T47D (cell line): ENCODE data around the gene MILR1.
"Not testable (repeated sequence)": the region's sequence is repeated elsewhere in the genome, so short reads cannot be mapped to it uniquely, and the experiment has no call there.

Experiments used
- DNase-seq, 2 experiments: peaks; one replicate each; pipeline versions ENCODE4 v3.0.0 to v3.0.0-alpha.2; 2011 to 2012; ENCODE audit warnings: low read depth in 1 of 2, low spot score in 1 of 2
- JUND ChIP-seq: IDR thresholded peaks from 2 replicates; pipeline ENCODE4 v1.6.1; 2012; ENCODE audit warnings: low read depth
- in situ Hi-C: cut with HindIII; loops from 2 replicates; pipeline ENCODE4 v1.10.0; 2016; ENCODE audit warnings: low sequenced_read_pairs, low pct_unique_long_range_greater_than_20kb

Gene MILR1

GRCh38 chr17:64439956-64440355 lies 9.0 kb upstream of the MILR1 start:
- DNase-seq, result no peak
- in situ Hi-C loops, result no loop called here
- no peak for TF ChIP-seq JUND

DNA sequence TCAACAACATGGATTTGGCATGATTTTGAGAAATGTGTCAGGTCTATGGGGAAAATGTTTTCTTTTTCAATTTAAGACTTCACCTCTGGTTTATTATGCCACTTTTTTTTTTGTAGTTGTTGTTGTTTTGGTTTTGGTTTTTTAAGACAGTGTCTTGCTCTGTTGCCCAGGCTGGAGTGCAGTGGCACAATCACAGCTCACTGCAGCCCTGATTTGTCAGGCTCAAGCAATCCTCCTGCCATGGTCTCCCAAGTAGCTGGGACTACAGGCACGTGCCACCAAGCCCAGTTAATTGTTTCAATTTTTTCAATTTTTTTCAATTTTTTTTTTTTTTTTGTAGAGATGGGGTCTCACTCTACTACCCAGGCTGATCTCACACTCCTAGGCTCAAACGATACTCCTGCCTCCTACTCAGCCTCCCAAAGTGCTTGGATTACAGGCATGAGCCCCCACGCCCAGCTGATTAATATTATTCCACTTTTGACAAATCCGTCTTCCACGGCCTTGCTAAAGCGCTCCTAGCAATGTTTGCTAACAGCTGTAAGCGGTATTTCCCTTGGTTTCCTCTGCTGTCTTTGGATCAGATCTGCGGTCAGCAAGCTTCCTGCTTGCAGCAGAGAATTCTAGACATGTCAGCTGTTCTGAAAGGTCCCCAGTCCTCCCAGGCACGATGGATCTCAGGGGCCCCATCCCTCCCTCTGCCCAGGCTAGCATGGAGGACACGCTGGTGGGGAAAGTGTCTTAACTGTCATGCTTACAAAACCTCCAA lies 7.0 kb upstream of the MILR1 start:
- in situ Hi-C loops, result no loop called here
- peak in 1 of 2 experiments; percentile 54 for DNase-seq
- TF ChIP-seq JUND, result no peak

- no peak for TF ChIP-seq JUND
- no peak for DNase-seq
- in situ Hi-C loops, result no loop called here
Observed at GRCh38 chr17:64442541-64442971, 6.4 kb upstream of the MILR1 start.

- TF ChIP-seq JUND, result no peak
- in situ Hi-C loops, result no loop called here
- peak in 1 of 2 experiments; percentile 15 for DNase-seq
Observed at GRCh38 chr17:64443086-64443760, 5.7 kb upstream of the MILR1 start.

- no peak for TF ChIP-seq JUND
- in situ Hi-C loops, result no loop called here
Observed at GRCh38 chr17:64447526-64447925, 1.4 kb upstream of the MILR1 start.

GRCh38 chr17:64449545-64449944 lies 630 bp downstream of the MILR1 start:
- in situ Hi-C loops, result no loop called here
- DNase-seq, result no peak
- no peak for TF ChIP-seq JUND

More at GRCh38 chr17:64447526-64447925, 1.4 kb upstream of the MILR1 start:
- DNase-seq, result no peak

DNA sequence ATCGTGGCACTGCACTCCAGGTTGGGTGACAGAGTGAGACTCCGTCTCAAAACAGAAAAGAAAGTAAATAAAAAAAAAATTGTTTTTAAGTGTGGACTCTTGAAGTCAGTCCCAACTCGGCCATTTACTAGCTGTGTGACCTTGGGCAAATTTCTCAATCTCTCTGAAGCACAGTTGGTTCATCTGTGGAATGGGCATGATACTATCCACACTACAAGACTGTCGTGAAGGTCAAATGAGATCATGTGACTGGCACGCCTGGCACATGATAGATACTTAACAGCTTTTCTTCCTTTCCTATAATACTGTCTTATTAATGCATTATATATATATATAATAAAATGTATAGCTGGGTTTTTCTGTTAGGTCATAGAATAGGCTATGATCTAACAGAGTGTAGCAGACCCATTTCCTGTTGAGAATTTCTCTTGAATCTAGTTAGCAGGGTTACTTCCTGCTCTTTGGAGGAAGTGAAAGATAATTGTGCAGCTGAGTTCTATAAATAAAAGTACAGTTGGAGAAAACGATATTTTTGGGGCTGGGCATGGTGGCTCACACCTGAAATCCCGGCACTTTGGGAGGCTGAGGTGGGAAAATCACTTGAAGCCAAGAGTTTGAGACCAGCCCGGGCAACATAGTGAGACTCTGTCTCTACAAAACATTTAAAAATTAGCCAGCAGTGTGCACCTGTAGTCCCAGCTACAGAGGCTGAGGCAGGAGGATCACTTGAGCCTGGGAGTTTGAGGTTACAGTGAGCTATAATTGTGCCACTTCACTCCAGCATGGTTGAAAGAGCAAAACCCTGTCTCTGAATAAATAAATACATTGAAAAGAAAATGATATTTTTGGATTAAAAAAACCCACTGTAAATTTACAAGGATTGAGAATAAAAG lies 7.3 kb downstream of the MILR1 start:
- in situ Hi-C loops, result no loop called here
- no peak for TF ChIP-seq JUND
- DNase-seq, result no peak

DNA sequence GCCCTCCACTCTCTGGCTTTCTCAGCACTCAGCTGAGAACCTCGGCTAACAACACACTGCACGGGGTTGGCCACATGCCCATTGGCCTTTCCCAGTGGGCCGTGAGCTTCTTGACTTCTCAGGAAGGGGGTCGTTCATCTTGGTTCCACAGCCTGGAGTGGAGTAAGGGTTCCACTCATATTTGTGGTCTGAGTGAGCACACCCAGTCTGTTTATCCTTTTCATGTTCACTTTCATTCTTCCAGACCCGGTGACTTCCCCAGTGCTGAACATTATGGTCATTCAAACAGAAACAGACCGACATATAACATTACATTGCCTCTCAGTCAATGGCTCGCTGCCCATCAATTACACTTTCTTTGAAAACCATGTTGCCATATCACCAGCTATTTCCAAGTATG lies 8.2 kb downstream of the MILR1 start:
- TF ChIP-seq JUND, result no peak
- in situ Hi-C loops, result no loop called here

DNA sequence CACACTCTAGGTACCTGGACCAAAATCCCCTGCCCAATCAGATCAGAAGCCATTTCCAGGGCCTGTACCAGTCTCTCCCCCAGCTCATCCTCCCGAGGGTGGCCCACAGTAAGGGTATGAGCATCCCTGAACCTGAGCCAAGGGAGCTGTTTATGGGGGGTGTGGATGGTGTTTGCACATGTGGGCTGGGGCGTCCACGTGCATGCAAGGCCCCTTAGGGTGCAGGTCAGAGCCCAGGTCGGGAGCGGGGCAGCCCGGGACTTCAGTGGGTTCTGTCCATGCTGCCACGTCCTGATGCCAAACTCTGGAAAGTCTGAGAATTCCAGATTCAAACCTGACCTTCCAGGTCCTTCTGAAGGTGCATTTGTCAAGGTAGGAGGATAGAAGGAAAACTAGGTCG lies 9.8 kb downstream of the MILR1 start:
- TF ChIP-seq JUND, result no peak
- in situ Hi-C loops, result no loop called here
- DNase-seq, result no peak

More for the DNA sequence above, 8.2 kb downstream of the MILR1 start:
- DNase-seq, result no peak

- no peak for DNase-seq
- no peak for TF ChIP-seq JUND
- in situ Hi-C loops, result no loop called here
Observed at GRCh38 chr17:64459284-64459747, 10.4 kb downstream of the MILR1 start.

- in situ Hi-C loops, DNase-seq: not testable (repeated sequence)
Observed at GRCh38 chr17:64459818-64460217, 10.9 kb downstream of the MILR1 start.

DNA sequence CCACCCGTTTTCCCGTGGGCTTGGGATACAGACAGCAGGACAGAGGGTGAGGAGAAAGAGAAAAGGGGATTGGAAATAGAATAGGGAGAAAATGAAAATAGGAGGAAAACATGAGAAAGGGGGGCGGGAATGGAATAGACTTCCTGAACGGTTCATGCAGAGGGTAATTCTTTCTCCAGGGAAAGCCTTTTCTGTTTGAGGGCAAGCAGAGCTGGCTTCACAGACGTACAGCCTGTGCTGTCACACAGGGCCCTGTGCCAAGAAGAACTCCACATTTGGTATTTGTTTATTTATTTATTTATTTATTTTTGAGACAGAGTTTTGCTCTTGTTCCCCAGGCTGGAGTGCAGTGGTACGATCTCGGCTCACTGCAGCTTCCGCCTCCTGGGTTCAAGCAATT lies 12.0 kb downstream of the MILR1 start:
- in situ Hi-C loops, result no loop called here
- TF ChIP-seq JUND, result no peak
- DNase-seq, result no peak
